DND-41 (cell line): ENCODE results near the gene SOWAHD.

Experiments used
- ATAC-seq: fragments of 200-7000 bp; cut with Tn5 transposase; 3 replicates; pipeline ENCODE4 v1.9.1; 2021; ENCODE audit warnings: low read depth; ENCODE audit not compliant: insufficient read depth
- DNase-seq: peaks from one replicate; pipeline ENCODE4 v3.0.0-alpha.2; 2020
- H2AFZ ChIP-seq: 2 replicates; pipeline ENCODE4 v1.6.0; 2012; ENCODE audit warnings: low read depth, low read length
- H3K27ac ChIP-seq: 2 replicates; pipeline ENCODE4 v1.5.1; 2012; ENCODE audit warnings: low read length, inconsistent platforms
- H3K27me3 ChIP-seq: fragments of 200-600 bp; sonication (generic); 2 replicates; pipeline ENCODE4 v1.6.0; 2012; ENCODE audit warnings: low read length, mild to moderate bottlenecking, inconsistent platforms; ENCODE audit not compliant: insufficient read depth, poor library complexity
- H3K36me3 ChIP-seq: 2 replicates; pipeline ENCODE4 v1.5.1; 2012; ENCODE audit warnings: low read length, inconsistent platforms; ENCODE audit not compliant: insufficient read depth
- H3K4me1 ChIP-seq: 2 replicates; pipeline ENCODE4 v1.5.1; 2012; ENCODE audit warnings: mild to moderate bottlenecking, low read length; ENCODE audit not compliant: insufficient read depth
- H3K4me2 ChIP-seq: 2 replicates; pipeline ENCODE4 v1.6.0; 2012; ENCODE audit warnings: mild to moderate bottlenecking, moderate library complexity, low read length, inconsistent platforms; ENCODE audit not compliant: insufficient read depth
- H3K4me3 ChIP-seq, 2 experiments: fragments of 200-600 bp in 1 of 2; shearing (Covaris generic) in 1 of 2; 2 replicates each; pipeline ENCODE4 v1.5.1; 2012 to 2016; ENCODE audit warnings: inconsistent platforms in 2 of 2, low read length in 2 of 2, mild to moderate bottlenecking in 2 of 2, low read depth in 1 of 2, moderate library complexity in 1 of 2
- H3K79me2 ChIP-seq: 2 replicates; pipeline ENCODE4 v1.6.0; 2012; ENCODE audit warnings: low read length, inconsistent platforms; ENCODE audit not compliant: insufficient read depth
- H3K9ac ChIP-seq: 2 replicates; pipeline ENCODE4 v1.6.0; 2012; ENCODE audit warnings: low read depth, mild to moderate bottlenecking, inconsistent platforms, low read length, moderate library complexity
- H3K9me3 ChIP-seq: 2 replicates; pipeline ENCODE4 v1.5.1; 2012; ENCODE audit warnings: low read length, moderate library complexity, mild to moderate bottlenecking, inconsistent platforms; ENCODE audit not compliant: insufficient read depth, severe bottlenecking
- H4K20me1 ChIP-seq: 2 replicates; pipeline ENCODE4 v1.6.0; 2012; ENCODE audit warnings: low read length; ENCODE audit not compliant: insufficient read depth
- EZH2 ChIP-seq: IDR thresholded peaks from 3 replicates; pipeline ENCODE4 v1.6.1; 2012; ENCODE audit warnings: borderline replicate concordance, low read depth, mild to moderate bottlenecking, moderate library complexity, low read length, inconsistent platforms; ENCODE audit not compliant: severe bottlenecking
- TF ChIP-seq, protein P1 (sequence below): IDR thresholded peaks from 2 replicates; pipeline ENCODE4 v1.5.1; 2012; ENCODE audit warnings: borderline replicate concordance, low read length, moderate library complexity, mild to moderate bottlenecking; ENCODE audit not compliant: poor library complexity, severe bottlenecking; ENCODE audit errors: extremely low read depth

The SOWAHD gene

DNA sequence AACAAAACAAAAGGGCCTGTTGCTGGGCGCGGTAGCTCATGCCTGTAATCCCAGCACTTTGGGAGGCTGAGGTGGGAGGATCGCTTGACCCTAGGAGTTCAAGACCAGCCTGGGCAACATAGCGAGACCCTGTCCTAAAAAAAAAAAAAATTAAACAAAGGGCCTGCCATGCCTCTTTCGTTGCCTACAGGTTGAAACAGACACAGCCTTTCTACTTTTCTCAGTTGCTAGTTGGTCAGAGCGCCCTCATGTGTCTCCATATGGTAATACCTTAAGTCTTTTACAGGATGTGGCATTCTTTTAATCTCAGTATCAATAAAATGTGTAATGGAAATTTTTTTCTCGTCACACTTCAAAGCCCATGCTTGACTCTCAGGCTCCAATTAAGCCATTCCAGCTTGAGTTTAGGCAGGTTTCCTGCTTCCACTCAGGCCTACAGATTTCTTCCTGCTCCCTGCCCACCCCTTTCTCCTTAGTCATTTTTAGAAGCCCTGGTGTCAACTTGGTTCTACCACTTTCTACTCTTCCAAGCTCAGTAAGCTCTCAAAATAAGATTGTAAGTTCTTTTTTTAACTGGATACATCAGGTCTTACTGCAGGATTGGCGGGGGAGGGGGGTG is 4.6 kb upstream of the SOWAHD start:
- Histone ChIP-seq H3K27ac (peak overlapping the region; percentile 55), H3K4me1 (peaks cover 47% of the 10 kb centered on the region), H3K9ac (no peak overlapping the region), H3K79me2 (no peaks in the 10 kb centered on the region), H2AFZ (no peak overlapping the region), H3K36me3 (no peaks in the 10 kb centered on the region), H3K4me3 (no peak overlapping the region), H3K4me2 (no peak overlapping the region), H4K20me1 (no peaks in the 10 kb centered on the region), H3K27me3 (no peaks in the 10 kb centered on the region), H3K9me3 (no peaks in the 10 kb centered on the region)
- DNase-seq (peak; percentile 61), ATAC-seq (0 out of 3 replicates have a peak, but pooled peaks have one; percentile 28)
- TF ChIP-seq, protein P1, sequence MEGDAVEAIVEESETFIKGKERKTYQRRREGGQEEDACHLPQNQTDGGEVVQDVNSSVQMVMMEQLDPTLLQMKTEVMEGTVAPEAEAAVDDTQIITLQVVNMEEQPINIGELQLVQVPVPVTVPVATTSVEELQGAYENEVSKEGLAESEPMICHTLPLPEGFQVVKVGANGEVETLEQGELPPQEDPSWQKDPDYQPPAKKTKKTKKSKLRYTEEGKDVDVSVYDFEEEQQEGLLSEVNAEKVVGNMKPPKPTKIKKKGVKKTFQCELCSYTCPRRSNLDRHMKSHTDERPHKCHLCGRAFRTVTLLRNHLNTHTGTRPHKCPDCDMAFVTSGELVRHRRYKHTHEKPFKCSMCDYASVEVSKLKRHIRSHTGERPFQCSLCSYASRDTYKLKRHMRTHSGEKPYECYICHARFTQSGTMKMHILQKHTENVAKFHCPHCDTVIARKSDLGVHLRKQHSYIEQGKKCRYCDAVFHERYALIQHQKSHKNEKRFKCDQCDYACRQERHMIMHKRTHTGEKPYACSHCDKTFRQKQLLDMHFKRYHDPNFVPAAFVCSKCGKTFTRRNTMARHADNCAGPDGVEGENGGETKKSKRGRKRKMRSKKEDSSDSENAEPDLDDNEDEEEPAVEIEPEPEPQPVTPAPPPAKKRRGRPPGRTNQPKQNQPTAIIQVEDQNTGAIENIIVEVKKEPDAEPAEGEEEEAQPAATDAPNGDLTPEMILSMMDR = peak; percentile 68
- no peak for TF ChIP-seq EZH2

DNA sequence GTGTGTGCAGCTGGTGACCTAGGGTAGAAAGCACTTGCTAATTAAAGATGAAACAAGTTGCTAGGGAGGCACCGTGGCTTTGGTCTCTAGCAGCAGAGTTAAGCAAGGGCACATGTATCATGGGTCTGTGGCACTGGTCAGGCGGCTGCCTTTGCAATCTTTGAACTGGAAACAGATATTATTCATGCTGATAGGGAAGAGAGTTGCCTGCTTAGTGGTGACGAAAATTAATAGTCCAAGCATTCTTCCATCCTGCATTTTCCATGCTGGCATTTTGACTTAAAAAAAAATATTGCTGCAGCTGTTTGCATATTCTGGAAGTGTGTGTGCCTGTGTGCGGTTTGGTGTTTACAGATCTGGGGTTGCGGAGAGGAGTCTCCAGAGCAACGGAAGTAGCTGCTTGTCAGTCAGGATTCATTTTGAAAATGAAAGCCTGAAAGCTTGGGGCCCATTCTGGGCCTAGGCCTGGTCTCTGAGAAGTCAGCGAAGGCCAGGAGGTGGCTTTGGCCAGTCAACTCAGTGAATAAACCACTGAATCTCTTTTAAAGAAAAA is 2.3 kb upstream of the SOWAHD start:
- TF ChIP-seq, protein P1 = no peak
- TF ChIP-seq EZH2 = no peak
- Histone ChIP-seq H3K9ac (peak overlapping the region; percentile 46), H3K9me3 (no peaks in the 10 kb centered on the region), H3K4me3 (peak overlapping the region in 1 of 2 experiments; percentile 28; a peak in 2 of 4 replicates), H3K79me2 (no peaks in the 10 kb centered on the region), H2AFZ (peak overlapping the region; percentile 32; the same call in 1 of the 2 replicates), H3K4me2 (peak overlapping the region; percentile 55), H4K20me1 (no peaks in the 10 kb centered on the region), H3K36me3 (no peaks in the 10 kb centered on the region), H3K4me1 (peaks cover 47% of the 10 kb centered on the region), H3K27ac (peak overlapping the region; percentile 86), H3K27me3 (no peaks in the 10 kb centered on the region)
- peak; percentile 72 for DNase-seq
- peak; percentile 89 for ATAC-seq

DNA sequence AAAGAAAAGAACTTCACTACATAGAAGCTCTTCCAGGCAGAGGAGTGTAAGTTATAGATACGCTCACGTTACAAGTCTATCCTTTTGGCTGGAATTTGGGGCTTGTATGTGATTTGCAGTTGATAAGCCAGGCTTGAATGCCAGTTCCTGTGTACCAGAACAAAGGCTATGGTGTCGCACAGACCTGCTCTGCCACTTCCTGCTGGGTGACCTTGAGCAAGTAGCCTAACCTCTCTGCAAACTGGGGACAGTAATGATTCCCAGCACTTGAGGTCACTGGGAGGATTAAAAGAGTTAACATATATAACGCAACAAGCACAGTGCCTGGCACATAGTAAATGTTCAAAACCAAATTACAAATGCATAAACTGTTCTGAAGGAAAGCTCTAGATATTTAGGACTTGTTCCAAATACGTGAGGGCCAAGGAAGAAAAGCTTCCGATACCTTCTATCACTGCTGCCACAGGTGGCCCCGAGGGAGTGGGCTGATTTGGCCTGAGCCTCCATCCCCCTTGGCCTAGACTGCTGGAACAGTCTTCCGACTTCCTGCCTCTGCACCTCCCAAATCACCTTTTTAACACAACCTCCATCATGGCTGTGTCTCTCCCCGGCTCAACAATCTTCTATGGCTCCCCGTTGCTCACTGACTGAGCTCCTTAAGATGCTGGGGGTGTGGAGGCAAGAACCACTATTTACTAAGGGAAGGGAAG is 1.3 kb upstream of the SOWAHD start:
- Histone ChIP-seq H3K9ac (peak overlapping the region; percentile 46), H3K27me3 (no peaks in the 10 kb centered on the region), H3K9me3 (no peaks in the 10 kb centered on the region), H3K27ac (peak overlapping the region; percentile 86), H3K36me3 (no peaks in the 10 kb centered on the region), H3K79me2 (no peaks in the 10 kb centered on the region), H3K4me3 (no peak overlapping the region; a peak in 1 of 4 replicates), H3K4me1 (peaks cover 47% of the 10 kb centered on the region), H3K4me2 (peak overlapping the region; percentile 55), H4K20me1 (no peaks in the 10 kb centered on the region), H2AFZ (peak overlapping the region; percentile 32; the same call in 1 of the 2 replicates)
- ATAC-seq (0 out of 3 replicates have a peak, but pooled peaks have one; percentile 22), DNase-seq (peak; percentile 28)
- no peak for TF ChIP-seq EZH2
- TF ChIP-seq, protein P1 = no peak
